Liver (tissue), 9 donors: ENCODE data around the gene GRIK1. TPM values are rescaled to one million over a fixed set of nuclear protein-coding genes. Genes with fewer than 3 reads are reported as not detected.

ENCODE experiments used
- DNase-seq: peaks from one replicate; pipeline ENCODE4 v3.0.0-alpha.2; 2017; ENCODE audit warnings: low spot score
- H3K27ac ChIP-seq, 2 donors: one replicate each; pipeline ENCODE4 v1.7.0; 2013; ENCODE audit warnings: inconsistent platforms in 2 of 2, low read length in 2 of 2, control low read depth in 1 of 2, low read depth in 1 of 2, mild to moderate bottlenecking in 1 of 2
- H3K27me3 ChIP-seq, 4 donors: one replicate each; pipeline versions ENCODE4 v1.6.1 to v1.7.0; 2013; ENCODE audit warnings: low read length in 3 of 4, inconsistent platforms in 1 of 4, mild to moderate bottlenecking in 1 of 4, moderate library complexity in 1 of 4; ENCODE audit not compliant: control insufficient read depth in 4 of 4, insufficient read depth in 4 of 4
- H3K36me3 ChIP-seq, 4 donors: one replicate each; pipeline versions ENCODE4 v1.6.1 to v1.7.0; 2013; ENCODE audit warnings: low read length in 3 of 4, mild to moderate bottlenecking in 3 of 4, low read depth in 1 of 4, moderate library complexity in 1 of 4; ENCODE audit not compliant: control insufficient read depth in 4 of 4, insufficient read depth in 3 of 4
- H3K4me1 ChIP-seq, 4 donors: one replicate each; pipeline versions ENCODE4 v1.6.1 to v1.7.0; 2013; ENCODE audit warnings: low read length in 3 of 4, mild to moderate bottlenecking in 3 of 4, moderate library complexity in 1 of 4; ENCODE audit not compliant: control insufficient read depth in 4 of 4, insufficient read depth in 4 of 4
- H3K4me3 ChIP-seq, 3 donors: one replicate each; pipeline versions ENCODE4 v1.6.1 to v1.7.0; 2013; ENCODE audit warnings: low read length in 3 of 3, control low read depth in 1 of 3, low read depth in 1 of 3, mild to moderate bottlenecking in 1 of 3
- H3K9ac ChIP-seq, 2 donors: one replicate each; pipeline ENCODE4 v1.7.0; 2013; ENCODE audit warnings: low read length in 2 of 2, mild to moderate bottlenecking in 2 of 2, moderate library complexity in 2 of 2, control low read depth in 1 of 2, low read depth in 1 of 2
- H3K9me3 ChIP-seq, 4 donors: one replicate each; pipeline versions ENCODE4 v1.6.1 to v1.7.0; 2013; ENCODE audit warnings: low read length in 3 of 4; ENCODE audit not compliant: control insufficient read depth in 4 of 4
- ATF3 ChIP-seq: IDR thresholded peaks from 2 replicates; pipeline ENCODE4 v1.6.1; 2016; ENCODE audit warnings: antibody characterized with exemption
- CTCF ChIP-seq: fragments of 150-350 bp; IDR thresholded peaks from 2 replicates; pipeline ENCODE4 v1.5.1; 2017; ENCODE audit warnings: improper control_type of control experiment, low read depth, low read length; ENCODE audit not compliant: missing input control
- EGR1 ChIP-seq, 2 donors: IDR thresholded peaks; 2 replicates each; pipeline ENCODE4 v1.6.1; 2016 to 2018; ENCODE audit warnings: antibody characterized with exemption in 2 of 2, low read depth in 2 of 2
- FOXA1 ChIP-seq: IDR thresholded peaks from 2 replicates; pipeline ENCODE4 v1.6.1; 2016; ENCODE audit warnings: antibody characterized with exemption
- FOXA2 ChIP-seq: IDR thresholded peaks from 2 replicates; pipeline ENCODE4 v1.6.1; 2016; ENCODE audit warnings: antibody characterized with exemption
- GABPA ChIP-seq, 2 donors: IDR thresholded peaks in 1 of 2; conservative IDR thresholded peaks in 1 of 2; 2 replicates each; pipeline ENCODE4 v1.6.1; 2016; ENCODE audit warnings: antibody characterized with exemption in 2 of 2, mild to moderate bottlenecking in 1 of 2, moderate library complexity in 1 of 2
- HNF4A ChIP-seq, 2 donors: conservative IDR thresholded peaks; 2 replicates each; pipeline ENCODE4 v1.6.1; 2016; ENCODE audit warnings: antibody characterized with exemption in 2 of 2, mild to moderate bottlenecking in 2 of 2
- HNF4G ChIP-seq: IDR thresholded peaks from 2 replicates; pipeline ENCODE4 v1.6.1; 2016; ENCODE audit warnings: antibody characterized with exemption
- JUND ChIP-seq, 2 donors: IDR thresholded peaks; 2 replicates each; pipeline ENCODE4 v1.6.1; 2016; ENCODE audit warnings: antibody characterized with exemption in 2 of 2
- NR2F2 ChIP-seq: IDR thresholded peaks from 2 replicates; pipeline ENCODE4 v1.6.1; 2016; ENCODE audit warnings: antibody characterized with exemption
- RAD21 ChIP-seq, 2 donors: IDR thresholded peaks; 2 replicates each; pipeline ENCODE4 v1.6.1; 2016; ENCODE audit warnings: antibody characterized with exemption in 2 of 2, mild to moderate bottlenecking in 2 of 2
- RXRA ChIP-seq, 2 donors: IDR thresholded peaks; 2 replicates each; pipeline ENCODE4 v1.6.1; 2017 to 2018; ENCODE audit warnings: antibody characterized with exemption in 2 of 2, mild to moderate bottlenecking in 1 of 2
- SP1 ChIP-seq: IDR thresholded peaks from 2 replicates; pipeline ENCODE4 v1.6.1; 2018; ENCODE audit warnings: antibody characterized with exemption, mild to moderate bottlenecking
- YY1 ChIP-seq: IDR thresholded peaks from 2 replicates; pipeline ENCODE4 v1.6.1; 2016; ENCODE audit warnings: antibody characterized with exemption, mild to moderate bottlenecking
- ZBTB33 ChIP-seq: IDR thresholded peaks from 2 replicates; pipeline ENCODE4 v1.6.1; 2016; ENCODE audit warnings: antibody characterized with exemption
- WGBS: extraction: QIAGEN DNeasy Blood & Tissue Kit; methylation state at CpG from one replicate; pipeline ENCODE4 v1.1.7; 2013; 5-methylcytosine and 5-hydroxymethylcytosine counted together
- polyA plus RNA-seq, 2 donors: library from polyadenylated mRNA; stranded (reverse) in 1 of 2; unstranded in 1 of 2; fragments of 200-250 nt in 1 of 2; fragments of >200 nt in 1 of 2; fragmentation: Nextera tagmentation in 1 of 2; extraction: Ambion mirVana in 1 of 2; gene quantifications; one replicate each; pipeline versions ENCODE4 v1.2.1 to v1.2.3, GENCODE V29; 2013 to 2015
- total RNA-seq, 2 donors: library from RNA; depleted of rRNA; stranded (reverse); fragments of >200 nt; gene quantifications; one replicate each; pipeline ENCODE4 v1.2.3, GENCODE V29; 2014
- TF ChIP-seq, protein P1 (sequence below): IDR thresholded peaks from 2 replicates; pipeline ENCODE4 v1.6.1; 2016; ENCODE audit warnings: antibody characterized with exemption
- TF ChIP-seq, protein P2 (sequence below): IDR thresholded peaks from 2 replicates; pipeline ENCODE4 v1.6.1; 2016; ENCODE audit warnings: antibody characterized with exemption, mild to moderate bottlenecking
- donor health status: healthy.
- donor health status: healthy.
- donor health status: healthy.
- donor health status: healthy.
- donor health status: healthy.

Gene GRIK1
- total and polyA plus RNA-seq, 4 donors = 0.02 to 0.14 (median 0.05) TPM; not detected in 1

DNA sequence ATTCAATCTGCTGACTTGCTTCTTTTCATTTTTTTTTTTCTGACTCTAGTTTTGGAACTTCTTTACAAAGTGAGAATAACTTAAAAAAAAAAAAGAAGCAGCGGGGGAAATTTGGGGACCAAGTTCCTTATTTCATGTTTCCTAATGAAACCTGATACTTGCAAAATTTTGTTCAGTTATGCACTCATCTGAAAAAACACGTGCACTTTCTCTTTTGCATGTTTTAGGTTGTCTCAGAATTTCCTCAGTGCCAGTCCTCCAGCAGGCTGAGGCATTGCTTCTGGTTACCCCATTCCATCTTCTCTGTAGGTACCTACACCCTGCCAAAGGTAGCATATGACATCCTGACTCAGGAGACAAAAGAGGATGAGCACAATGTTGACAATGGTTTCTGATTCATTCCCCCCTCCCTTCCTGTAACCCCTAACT is 299.7 kb downstream of the GRIK1 start:
- no peaks in the 10 kb centered on the region for H3K27me3 ChIP-seq
- no peaks in the 10 kb centered on the region for H3K36me3 ChIP-seq
- no peak overlapping the region for H3K9ac ChIP-seq
- H3K4me1 ChIP-seq = no peaks in the 10 kb centered on the region
- no peaks in the 10 kb centered on the region for H3K9me3 ChIP-seq
- 66% methylated on average over 2 of the region's 2 CpGs for WGBS
- TF ChIP-seq FOXA2 = no peak
- TF ChIP-seq JUND (IDR thresholded peaks at IDR 0.05) = no peak
- no peak for TF ChIP-seq RAD21 (IDR thresholded peaks at IDR 0.05)
- TF ChIP-seq RXRA (IDR thresholded peaks at IDR 0.05) = no peak
- TF ChIP-seq CTCF = no peak
- H3K4me3 ChIP-seq = no peak overlapping the region
- no peak overlapping the region for H3K27ac ChIP-seq
- no peak for DNase-seq

- no peaks in the 10 kb centered on the region for H3K36me3 ChIP-seq
- no peak overlapping the region for H3K9ac ChIP-seq
- no peak for DNase-seq
- H3K9me3 ChIP-seq = no peaks in the 10 kb centered on the region
- H3K27me3 ChIP-seq = no peaks in the 10 kb centered on the region
- H3K4me3 ChIP-seq = no peak overlapping the region
- WGBS = 88% methylated on average over 5 of the region's 5 CpGs
- H3K4me1 ChIP-seq = no peaks in the 10 kb centered on the region
- H3K27ac ChIP-seq = no peak overlapping the region
- TF ChIP-seq HNF4A (conservative IDR thresholded peaks at IDR 0.05) = no peak
- no peak for TF ChIP-seq HNF4G
- TF ChIP-seq, protein P1, sequence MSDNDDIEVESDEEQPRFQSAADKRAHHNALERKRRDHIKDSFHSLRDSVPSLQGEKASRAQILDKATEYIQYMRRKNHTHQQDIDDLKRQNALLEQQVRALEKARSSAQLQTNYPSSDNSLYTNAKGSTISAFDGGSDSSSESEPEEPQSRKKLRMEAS = no peak
- TF ChIP-seq SP1 = no peak
Observed at GRCh38 chr21:29639366-29640079, 300.3 kb downstream of the GRIK1 start.

DNA sequence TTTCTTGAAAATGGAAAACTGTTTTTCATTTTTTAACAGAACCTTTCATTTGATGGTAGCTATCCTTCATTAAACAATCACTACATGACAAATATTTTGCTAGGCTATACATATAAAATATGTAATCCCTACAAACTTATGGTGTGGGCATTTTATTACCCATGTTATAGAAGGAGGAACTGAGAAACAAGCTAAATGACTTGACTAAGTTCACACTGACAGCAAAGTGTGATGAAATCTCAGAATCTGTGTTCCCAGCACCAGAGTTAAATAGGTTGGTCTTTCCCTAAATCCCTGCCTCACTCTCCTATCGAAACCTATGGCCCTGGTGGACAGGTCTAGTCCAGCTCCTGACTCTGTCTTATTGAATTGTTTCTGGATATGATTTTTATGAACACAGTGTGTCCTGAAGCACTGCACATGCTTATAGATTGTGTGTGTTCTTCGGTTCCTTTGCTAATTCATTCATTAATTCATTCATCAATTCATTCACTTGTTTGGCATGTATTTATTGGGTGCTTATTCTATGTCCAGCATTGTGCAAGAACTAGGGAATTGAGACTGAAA is 301.0 kb downstream of the GRIK1 start:
- no peak overlapping the region for H3K9ac ChIP-seq
- 55% methylated on average over 2 of the region's 2 CpGs for WGBS
- TF ChIP-seq NR2F2 = no peak
- no peak for TF ChIP-seq FOXA1
- no peak for TF ChIP-seq JUND (IDR thresholded peaks at IDR 0.05)
- TF ChIP-seq ZBTB33 = no peak
- TF ChIP-seq, protein P2, sequence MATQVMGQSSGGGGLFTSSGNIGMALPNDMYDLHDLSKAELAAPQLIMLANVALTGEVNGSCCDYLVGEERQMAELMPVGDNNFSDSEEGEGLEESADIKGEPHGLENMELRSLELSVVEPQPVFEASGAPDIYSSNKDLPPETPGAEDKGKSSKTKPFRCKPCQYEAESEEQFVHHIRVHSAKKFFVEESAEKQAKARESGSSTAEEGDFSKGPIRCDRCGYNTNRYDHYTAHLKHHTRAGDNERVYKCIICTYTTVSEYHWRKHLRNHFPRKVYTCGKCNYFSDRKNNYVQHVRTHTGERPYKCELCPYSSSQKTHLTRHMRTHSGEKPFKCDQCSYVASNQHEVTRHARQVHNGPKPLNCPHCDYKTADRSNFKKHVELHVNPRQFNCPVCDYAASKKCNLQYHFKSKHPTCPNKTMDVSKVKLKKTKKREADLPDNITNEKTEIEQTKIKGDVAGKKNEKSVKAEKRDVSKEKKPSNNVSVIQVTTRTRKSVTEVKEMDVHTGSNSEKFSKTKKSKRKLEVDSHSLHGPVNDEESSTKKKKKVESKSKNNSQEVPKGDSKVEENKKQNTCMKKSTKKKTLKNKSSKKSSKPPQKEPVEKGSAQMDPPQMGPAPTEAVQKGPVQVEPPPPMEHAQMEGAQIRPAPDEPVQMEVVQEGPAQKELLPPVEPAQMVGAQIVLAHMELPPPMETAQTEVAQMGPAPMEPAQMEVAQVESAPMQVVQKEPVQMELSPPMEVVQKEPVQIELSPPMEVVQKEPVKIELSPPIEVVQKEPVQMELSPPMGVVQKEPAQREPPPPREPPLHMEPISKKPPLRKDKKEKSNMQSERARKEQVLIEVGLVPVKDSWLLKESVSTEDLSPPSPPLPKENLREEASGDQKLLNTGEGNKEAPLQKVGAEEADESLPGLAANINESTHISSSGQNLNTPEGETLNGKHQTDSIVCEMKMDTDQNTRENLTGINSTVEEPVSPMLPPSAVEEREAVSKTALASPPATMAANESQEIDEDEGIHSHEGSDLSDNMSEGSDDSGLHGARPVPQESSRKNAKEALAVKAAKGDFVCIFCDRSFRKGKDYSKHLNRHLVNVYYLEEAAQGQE = no peak
- TF ChIP-seq EGR1 (IDR thresholded peaks at IDR 0.05; ENCODE audit: low read depth in 2 of 2) = no peak
- TF ChIP-seq HNF4G = no peak
- TF ChIP-seq YY1 = no peak
- TF ChIP-seq, protein P1 = no peak
- TF ChIP-seq RXRA (IDR thresholded peaks at IDR 0.05) = no peak
- no peak for TF ChIP-seq FOXA2
- TF ChIP-seq HNF4A (conservative IDR thresholded peaks at IDR 0.05) = no peak
- TF ChIP-seq SP1 = no peak
- TF ChIP-seq ATF3 = no peak
- TF ChIP-seq GABPA (IDR thresholded peaks at IDR 0.05 in 1 of 2, conservative IDR thresholded peaks at IDR 0.05 in 1 of 2) = no peak

More for the DNA sequence above, 301.0 kb downstream of the GRIK1 start:
- H3K27me3 ChIP-seq = no peaks in the 10 kb centered on the region
- no peaks in the 10 kb centered on the region for H3K4me1 ChIP-seq
- no peak overlapping the region for H3K27ac ChIP-seq
- H3K36me3 ChIP-seq = no peaks in the 10 kb centered on the region
- DNase-seq = no peak
- H3K4me3 ChIP-seq = no peak overlapping the region
- H3K9me3 ChIP-seq = no peaks in the 10 kb centered on the region
